SK-N-SH (cell line): Measurements from ENCODE around the gene TNFAIP8L1.

ENCODE experiments used
- CTCF ChIP-seq: fragments of 200-600 bp; sonication (generic); IDR thresholded peaks from 2 replicates; pipeline ENCODE4 v1.6.1; 2017; ENCODE audit warnings: antibody characterized with exemption, mild to moderate bottlenecking, moderate library complexity
- FOXJ3 ChIP-seq: sonication (generic); formaldehyde crosslinking; IDR thresholded peaks from 2 replicates; pipeline ENCODE4 v1.5.1; 2020; ENCODE audit warnings: mild to moderate bottlenecking, missing genetic modification reagents
- MXI1 ChIP-seq: IDR thresholded peaks from 2 replicates; pipeline ENCODE4 v1.6.1; 2012; ENCODE audit warnings: mild to moderate bottlenecking, low read depth, low read length, improper control_type of control experiment
- POLR2AphosphoS5 ChIP-seq: IDR thresholded peaks from 2 replicates; pipeline ENCODE4 v1.6.1; 2012; ENCODE audit warnings: low read depth, low read length
- RCOR1 ChIP-seq: fragments of 150-350 bp; IDR thresholded peaks from 2 replicates; pipeline ENCODE4 v1.6.1; 2017; ENCODE audit warnings: antibody characterized with exemption, low read length
- REST ChIP-seq: IDR thresholded peaks from 2 replicates; pipeline ENCODE4 v1.6.1; 2012; ENCODE audit warnings: mild to moderate bottlenecking, low read depth, low read length, moderate library complexity
- SIN3A ChIP-seq: IDR thresholded peaks from 2 replicates; pipeline ENCODE4 v1.6.1; 2012; ENCODE audit warnings: low read depth, mild to moderate bottlenecking, low read length, moderate library complexity, borderline replicate concordance
- SMC3 ChIP-seq: IDR thresholded peaks from 2 replicates; pipeline ENCODE4 v1.6.1; 2012; ENCODE audit warnings: low read depth, low read length, improper control_type of control experiment
- USF2 ChIP-seq: fragments of 150-350 bp; IDR thresholded peaks from 2 replicates; pipeline ENCODE4 v1.6.1; 2017; ENCODE audit warnings: antibody characterized with exemption, low read length, low read depth, borderline replicate concordance
- YY1 ChIP-seq: IDR thresholded peaks from 2 replicates; pipeline ENCODE4 v1.4.0; 2012; ENCODE audit warnings: low read depth, mild to moderate bottlenecking

GRCh38 chr19:4597975-4598671 lies 41.2 kb upstream of the TNFAIP8L1 start:
- TF ChIP-seq CTCF (no peak), USF2 (no peak), POLR2AphosphoS5 (no peak), RCOR1 (no peak), YY1 (no peak), FOXJ3 (no peak), SMC3 (no peak), REST (no peak), MXI1 (no peak), SIN3A (no peak)
